ENCODE measurements around the gene GBP7.
"Not testable (repeated sequence)": the region's sequence is repeated elsewhere in the genome, so short reads cannot be mapped to it uniquely, and the experiment has no call there.

GBP7 gene

DNA sequence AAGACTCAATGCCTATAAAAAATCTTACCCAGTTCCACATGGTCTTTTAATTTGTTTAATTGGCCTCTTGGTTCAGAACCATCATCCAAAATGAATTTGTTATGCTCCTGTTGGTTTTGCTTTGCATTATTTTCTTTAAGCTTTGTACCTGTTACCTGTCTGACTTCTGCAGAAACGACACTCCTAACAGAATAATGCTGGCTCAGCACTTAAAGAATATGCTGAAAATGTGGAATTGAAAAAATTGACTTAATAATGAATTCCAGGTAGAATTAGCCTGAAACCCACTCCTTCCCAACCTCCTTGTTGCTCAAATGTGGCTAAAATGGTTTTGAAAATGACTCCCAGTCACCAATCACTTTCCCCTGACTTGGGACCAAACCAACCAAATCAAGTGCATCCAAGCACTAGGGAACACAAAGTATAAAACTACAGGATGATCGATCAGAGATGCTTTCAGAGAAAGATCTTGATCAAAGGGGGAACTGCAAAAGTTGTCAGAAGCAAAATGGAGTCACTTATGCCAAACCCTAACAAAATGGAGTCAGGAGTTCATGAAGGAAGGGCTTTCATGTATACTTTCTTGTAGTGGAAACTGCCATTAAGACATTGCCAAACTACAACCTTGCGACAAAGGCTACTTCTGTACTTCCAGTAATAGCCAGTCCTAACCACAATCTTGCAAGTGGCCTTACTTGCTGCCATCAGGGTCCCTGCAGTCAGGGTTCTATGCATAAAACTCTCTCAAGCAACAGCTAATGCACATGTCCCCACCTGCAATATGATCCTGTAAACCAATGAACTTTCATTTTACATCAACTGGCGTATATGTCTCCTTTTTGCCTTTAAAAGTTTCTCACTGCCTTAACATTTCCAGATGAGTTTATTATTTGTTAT is 5.4 kb downstream of the GBP7 start:
- no peak for DNase-seq

DNA sequence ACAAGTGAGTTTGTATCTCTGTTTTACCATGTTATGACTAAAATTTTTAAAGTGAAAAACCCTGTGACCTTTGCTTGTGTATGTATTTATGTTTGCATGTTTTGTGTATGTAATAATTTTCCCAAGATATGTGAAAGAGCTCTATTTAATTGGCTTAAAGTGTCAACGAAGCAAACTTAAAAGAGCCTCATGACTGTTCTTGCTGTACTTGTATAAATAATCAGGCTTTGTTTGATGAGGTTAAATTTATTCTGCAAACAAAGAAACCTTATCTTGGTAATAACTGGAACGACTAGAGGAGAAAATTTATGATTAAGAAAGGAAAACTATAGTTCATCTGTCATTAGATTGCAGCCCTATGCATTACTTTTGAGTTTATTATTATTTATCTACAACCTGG is 6.6 kb downstream of the GBP7 start:
- DNase-seq = no peak

DNA sequence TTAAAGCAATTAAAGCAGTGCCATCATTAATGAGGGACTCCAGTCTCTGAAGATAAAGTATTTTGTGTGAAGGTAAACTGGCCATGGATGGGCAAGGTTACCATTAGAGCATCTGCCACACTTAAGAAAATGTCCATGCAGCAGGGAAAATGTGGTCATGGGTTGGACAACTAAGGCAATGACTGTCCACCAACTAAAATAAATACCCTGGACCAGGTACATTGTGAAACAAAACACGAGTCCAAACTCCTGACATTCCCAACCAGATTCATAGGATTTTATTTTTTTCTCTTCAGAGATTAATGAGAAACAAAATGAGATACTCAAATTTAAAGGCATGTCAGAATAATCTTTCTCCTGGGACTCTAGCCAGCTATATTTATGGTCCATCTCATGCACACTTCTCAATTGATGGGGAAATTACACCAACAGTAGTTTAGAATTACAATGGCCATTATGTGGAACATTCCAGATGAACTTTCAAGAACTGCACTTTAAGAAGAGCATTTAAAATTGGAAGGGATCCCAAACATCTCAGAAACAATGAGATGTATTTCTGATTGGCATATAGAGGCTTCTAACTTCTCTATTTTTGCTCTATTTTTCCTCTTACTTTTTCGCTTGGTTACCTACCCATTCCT is 8.1 kb downstream of the GBP7 start:
- DNase-seq = no peak

DNA sequence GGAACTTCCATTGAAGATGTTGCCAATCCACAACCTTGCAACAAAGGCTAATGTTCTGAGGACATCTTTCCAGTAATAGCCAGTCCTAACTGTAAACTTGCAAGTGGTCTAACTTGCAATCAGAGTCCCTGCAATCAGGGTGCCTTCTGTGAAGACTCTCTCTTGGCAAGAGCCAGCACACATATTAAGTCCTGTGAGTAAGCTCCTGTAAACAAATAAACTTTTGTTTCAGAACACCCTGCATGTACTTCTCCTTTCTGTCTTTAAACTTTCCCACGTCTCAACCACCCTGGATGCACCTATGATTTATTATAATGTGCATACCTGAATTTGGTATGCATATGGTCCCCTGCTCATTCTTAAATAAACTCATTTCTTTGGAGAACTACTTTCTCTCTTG is 9.1 kb downstream of the GBP7 start:
- no peak for DNase-seq

DNA sequence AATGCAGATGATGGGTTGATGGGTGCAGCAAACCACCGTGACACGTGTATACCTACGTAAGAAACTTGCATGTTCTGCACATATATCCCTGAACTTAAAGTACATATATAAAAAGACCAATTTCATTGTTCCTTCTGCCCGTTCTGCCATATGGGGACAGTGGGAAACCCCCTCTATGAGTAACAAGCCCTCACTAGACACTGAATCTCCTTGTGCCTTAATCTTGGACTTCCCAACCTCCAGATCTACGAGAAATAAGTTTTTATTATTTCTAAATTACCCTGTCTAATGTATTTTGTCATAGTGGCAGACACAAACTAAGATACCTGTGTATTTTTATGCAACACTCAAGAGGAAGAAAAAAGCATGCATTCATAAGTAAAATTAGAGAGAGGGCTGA is 10.0 kb downstream of the GBP7 start:
- DNase-seq = no peak

DNA sequence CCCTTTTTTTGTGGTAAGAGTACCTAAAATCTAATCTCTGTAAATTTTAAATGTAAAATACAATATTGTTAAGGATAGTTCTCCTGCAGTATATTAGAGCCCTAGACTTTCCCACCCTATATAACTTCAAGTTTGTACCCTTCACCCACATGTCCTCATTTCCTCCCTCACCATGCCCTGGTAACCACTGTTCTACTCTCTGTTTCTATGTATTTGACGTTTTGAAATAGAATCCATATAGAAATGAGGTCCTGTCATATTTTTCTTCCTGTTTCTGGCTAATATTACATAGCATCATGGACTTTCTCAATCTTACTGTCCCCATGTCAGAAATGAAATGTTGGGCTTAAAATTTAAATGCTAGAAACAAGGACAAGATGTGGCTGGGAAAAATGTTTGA is 24.8 kb downstream of the GBP7 start:
- DNase-seq = no peak

DNA sequence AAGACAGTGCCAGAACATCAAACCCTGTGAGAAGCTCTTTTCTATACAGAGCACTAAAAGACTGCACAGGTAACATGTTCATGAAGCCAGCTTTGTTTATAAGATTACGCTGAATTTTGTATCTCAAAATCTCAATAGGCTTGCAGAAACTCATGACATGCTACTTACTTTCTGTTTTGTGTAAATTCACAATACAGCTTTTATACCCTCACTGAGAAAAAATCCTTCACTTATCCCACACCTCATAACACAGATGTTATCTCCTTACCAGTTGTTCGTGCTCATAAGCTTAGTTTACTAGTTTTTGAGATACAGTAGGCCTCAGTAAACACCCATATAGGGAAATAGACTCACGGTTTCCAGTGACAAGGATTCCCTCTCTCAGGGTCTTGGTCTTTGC is 25.8 kb downstream of the GBP7 start:
- DNase-seq = no peak

DNA sequence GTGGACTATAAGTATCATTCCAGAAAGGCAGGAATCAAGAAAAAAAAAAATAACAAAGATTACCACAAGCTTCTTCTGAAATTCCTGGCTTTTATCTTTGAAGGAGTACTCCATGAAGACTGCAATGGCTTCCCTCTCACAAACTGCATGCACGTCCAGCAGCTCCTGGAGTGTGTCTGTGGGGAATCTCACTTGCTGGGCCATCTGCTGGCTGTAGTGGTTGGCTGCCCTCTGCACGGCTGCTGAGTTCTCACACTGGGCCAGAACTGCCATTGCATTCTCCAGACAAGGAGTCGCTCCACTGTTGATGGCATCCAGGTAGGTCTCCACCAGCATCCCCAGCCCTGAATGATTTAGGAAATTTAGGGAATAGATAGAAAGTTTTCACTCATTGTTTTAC is 26.6 kb downstream of the GBP7 start:
- DNase-seq = no peak

DNA sequence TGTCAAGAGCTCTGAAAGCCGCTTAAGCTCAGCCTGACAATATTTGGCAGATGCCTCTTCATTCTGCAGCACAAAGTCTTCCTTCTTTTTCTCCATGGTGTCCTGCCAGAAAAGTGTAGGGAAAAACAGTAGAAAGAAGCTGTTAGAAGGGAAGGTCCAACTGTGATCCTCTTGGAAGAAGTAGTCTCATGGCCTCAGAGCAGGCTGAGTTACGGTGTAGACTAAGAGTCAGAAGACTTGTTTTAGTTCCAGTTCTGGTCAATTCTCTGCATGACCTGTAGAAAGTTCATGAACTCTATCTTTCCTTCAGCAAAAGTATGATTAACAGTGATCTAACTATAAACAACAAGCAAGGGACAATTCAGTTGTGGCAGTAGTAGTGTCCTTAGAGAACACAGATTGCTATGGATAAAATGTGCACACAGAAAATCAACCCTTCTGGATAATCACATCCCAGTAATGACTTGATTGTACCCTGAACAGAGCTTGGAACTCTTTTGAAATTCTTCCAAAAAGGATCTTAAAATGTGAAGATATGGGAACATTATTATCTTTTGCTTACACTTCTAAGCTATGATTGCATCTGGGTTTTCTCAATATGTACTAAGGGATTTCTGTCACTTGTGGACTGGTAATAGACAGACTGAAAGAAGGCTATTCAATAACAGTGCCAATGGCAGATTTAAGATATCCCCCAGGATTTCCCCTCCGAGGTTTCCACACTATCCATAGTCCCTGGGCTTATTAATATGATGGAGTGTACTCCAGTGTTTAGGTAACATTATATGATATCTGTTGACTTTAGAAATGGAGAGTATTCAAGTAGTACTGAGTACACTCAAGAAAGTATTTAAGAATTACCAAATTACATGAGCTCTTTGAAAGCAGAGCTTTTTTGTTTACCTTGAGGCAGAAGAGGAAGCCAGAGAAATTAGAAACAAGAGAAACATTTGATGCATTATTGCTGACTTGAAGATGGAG is 27.8 kb downstream of the GBP7 start:
- DNase-seq = no peak

DNA sequence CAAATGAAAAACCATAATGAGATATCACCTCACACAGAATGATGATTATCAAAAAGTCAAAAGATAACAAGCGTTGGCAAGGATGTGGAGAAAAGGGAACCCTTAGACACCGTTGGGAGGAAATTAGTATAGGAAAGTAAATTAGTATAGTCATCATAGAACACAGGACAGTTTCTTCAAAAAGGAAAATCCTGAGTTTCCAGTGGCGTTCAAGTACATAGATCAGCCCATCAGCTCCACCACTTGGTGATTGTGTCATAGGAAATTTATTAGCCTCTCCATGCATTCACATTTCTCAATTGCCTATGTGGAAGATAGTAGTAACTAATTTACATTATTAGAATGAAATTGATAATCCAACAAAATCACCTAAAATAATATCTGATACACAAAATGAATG is 29.1 kb downstream of the GBP7 start:
- no peak for DNase-seq

DNA sequence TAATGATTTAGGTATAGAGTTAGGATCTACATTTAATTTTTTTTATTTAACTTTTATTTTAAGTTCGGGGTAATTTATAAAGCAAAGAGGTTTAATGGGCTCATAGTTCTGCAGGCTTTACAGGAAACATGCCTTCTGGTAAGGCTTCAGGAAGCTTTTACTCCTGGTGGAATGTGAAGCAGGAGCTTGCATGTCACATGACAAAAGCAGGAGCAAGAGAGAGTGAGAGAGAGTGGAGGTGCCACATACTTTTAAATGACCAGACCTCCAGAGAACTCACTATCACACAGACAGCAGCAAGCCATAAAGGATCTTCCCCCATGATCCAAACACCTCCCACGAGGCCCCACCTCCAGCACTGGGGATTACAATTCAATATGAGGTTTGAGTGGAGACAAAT is 32.3 kb downstream of the GBP7 start:
- DNase-seq = no peak

DNA sequence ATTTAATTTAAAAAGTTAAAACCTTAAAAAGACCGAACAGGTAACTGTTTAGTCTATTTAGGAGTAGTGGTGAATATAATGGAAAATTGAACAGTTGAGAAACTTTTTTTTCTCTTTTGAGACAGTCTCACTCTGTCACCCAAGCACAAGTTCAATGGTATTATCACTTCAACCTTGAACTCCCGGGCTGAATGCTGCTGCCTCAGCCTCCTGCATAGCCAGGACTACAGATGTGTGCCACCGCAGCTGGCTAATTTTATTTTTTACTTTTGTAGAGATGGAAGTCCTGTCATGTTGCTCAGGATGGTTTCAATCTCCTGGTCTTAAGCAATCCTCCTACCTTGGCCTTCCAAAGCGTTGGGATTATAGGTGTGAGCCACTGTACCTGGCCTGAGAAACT is 33.6 kb downstream of the GBP7 start:
- DNase-seq = no peak

DNA sequence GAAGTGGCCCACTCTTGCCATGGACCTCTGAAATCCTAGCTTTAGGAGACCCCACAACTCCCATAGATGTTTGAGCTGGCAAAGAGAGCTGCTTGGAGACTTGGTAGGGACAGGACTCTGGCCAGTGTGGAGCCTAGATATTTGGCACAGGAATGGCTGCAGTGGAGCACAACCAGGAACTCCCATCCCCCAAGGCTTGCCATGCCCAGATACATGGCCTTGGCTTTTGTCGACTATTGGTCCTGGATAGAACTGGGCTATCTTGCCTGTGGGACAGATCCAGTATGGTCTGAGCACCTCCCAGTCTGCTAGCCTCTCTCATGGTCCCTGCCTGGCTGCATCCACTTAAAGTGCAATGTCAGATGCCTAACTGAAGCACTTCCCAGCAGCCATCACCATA is 42.1 kb downstream of the GBP7 start:
- DNase-seq = no peak

DNA sequence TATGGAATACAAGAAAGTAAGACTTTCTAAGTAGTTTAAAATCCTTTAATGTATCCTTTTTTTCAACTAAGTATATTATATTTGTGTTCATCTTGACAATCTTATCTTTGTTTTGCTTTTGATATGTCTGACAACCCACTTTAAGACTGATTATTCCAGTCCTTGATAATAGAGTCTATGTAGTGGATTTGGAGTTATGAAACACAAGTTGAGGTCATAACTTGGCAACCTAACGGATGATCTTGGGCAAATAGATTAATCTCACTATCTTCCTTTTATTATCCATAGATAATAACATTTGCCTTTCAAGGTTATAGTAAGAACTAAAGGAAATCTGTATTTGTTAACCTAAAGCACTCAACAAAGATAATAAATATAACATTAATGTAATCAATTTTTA is 45.1 kb downstream of the GBP7 start:
- DNase-seq = no peak

DNA sequence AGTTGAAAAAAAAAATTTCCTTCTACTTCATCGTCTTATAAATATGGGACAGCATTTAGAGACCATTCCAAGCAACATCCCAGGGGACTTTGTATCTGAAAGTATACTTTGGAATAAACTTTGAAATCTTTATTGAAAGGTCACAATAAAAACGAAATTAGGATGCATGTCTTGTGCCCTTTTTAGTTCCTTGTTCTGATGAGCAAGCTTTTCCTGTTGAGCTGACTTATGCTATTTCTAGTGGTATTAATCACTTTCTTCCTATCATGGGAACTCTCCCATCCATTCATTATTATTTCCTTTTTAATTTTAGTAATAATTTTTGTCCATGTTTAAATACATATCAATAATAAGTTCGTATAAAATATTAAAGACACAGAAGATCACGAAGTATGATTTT is 45.9 kb downstream of the GBP7 start:
- no peak for DNase-seq

DNA sequence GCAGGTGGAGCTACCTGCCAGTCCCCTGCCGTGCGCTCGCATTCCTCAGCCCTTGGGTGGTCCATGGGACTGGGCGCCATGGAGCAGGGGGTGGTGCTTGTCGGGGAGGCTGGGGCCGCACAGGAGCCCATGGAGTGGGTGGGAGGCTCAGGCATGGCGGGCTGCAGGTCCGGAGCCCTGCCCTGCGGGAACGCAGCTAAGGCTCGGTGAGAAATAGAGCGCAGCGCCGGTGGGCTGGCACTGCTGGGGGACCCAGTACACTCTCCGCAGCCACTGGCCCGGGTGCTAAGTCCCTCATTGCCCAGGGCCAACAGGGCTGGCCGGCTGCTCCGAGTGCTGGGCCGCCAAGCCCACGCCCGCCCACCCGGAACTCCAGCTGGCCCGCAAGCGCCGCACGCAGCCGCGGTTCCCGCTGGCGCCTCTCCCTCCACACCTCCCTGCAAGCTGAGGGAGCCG is 47.8 kb downstream of the GBP7 start:
- not testable (repeated sequence) for DNase-seq

DNA sequence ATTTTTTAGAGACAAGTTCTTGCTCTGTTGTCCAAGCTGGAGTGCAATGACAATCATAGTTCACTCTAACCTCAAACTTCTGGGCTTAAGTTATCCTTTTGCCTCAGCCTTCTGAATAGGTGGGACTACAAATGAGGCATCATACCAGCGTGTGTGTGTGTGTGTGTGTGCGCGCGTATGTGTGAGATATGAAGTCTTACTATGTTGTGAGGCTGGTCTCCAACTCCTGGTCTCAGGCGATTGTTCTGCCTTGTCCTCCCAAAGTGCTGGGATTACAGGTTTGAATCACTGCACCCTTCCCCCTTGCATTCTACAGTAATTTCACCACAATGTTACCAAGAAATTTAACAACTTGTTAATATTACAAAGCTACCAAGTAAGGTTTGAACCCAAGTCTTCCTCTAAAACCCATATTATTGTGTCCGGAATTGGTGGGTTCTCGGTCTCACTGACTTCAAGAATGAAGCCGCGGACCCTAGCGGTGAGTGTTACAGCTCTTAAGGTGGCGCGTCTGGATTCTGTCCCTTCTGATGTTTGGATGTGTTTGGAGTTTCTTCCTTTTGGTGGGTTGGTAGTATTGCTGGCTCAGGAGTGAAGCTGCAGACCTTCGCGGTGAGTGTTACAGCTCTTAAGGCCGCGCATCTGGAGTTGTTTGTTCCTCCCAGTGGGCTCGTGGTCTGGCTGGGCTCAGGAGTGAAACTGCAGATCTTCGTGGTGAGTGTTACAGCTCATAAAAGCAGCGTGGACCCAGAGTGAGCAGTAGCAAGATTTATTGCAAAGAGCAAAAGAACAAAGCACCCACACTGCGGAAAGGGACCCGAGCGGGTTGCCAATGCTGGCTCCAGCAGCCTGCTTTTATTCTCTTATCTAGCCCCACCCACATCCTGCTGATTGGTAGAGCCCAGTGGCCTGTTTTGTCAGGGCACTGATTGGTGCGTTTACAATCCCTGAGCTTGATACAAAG is 48.9 kb downstream of the GBP7 start:
- not testable (repeated sequence) for DNase-seq

DNA sequence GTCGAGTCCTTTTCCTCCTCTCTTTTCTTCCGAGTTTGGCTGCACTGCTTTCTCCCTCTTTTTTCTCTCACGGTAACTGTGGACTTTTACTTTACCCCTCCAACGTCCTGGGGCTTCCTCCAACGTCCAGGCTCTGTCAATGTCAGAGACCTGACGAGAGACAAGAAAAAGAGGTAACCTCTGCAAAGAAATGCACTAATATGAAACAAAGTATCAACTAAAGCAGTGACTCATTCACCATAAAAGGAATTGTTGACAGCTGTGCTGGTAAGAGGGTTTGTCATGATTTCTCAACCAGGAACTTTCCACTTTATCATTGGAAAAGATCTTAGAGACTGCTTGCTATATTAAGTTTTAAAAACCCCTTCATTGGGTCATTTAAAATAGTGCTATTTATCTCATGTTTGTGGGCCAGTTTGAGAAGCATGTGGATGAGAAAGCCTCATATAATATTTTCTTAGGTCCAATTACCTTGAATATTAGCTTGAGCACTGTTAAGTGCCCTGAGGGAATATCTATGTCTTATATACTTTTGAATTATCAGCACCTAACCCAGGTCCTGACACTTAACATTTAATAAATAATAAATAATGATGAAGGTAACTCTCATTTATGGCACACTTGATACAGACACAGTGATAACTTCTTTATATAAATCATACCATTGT is 49.8 kb downstream of the GBP7 start, which contains the start of gene GBP2:
TSS of gene GBP2 (minus strand) at position 202 of the 668 bp plus-strand sequence. CDS start 4,148 bp downstream, outside the sequence.
- no peak for DNase-seq

DNA sequence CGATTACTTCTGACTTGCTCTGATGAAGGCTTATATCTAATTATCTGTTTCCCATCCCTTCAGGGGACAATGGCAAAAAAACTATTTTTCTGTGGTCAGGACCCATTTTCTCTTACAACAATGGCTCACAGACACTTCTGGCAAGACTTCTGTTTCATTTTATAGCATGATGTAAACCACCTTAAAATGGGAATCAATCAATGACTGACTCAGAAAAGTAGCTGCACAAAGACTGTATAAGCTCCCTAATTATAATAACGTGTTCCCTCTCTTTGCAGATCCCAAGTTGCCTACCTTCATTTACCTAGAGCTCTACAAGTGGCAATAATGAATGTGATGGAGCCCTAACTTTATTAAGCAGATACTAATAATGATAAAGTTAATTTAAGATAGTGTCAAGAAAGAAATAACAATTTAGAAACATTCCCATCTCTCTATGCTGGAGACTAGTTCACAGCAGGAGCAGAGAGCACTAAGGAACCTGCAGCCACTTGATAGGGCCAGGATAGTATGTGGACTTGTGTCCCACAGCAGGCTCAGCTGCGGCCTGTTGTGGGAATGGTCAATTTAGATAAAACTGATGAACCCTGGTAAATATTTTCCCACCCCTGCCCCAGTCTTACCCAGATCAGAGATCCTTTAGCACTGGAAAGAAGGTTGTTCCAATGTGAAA is 50.4 kb downstream of the GBP7 start:
- no peak for DNase-seq

DNA sequence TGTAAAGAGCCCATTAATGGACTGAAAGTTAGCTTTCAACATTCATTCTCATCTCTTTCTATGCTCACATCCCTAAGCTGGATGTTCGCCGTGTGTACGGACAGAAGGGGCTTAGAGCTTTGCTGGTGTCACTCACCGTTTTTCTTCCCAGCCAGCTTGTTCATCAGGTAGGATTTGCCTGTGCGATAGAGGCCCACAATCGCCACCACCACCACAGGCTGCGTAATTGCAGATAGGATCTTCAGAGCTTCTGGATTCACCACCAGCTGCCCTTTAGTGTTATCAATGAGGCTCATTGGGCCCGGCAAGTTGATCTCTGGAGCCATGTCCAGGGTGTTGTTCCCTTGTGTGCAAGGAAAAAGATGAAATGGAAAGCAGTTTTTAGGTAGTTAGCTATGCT is 54.2 kb downstream of the GBP7 start:
- DNase-seq = no peak

DNA sequence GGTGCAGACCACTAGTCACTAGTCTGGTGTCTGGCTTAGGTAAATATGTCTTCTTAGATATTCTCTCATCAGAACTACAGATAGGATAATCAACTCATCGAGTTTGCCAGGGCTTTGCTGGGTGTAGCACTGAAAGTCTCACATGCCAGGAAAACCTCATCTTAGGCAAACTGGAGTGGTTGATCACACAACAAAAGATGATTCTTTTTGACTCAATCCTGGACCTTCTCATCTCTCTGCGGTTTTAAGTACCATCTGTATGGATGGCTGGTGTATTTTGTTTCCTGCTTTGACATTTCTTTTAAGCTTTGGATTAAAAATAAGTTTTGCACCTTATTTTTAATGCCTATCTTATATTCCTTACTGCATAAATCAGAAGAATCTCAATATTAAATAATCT is 61.1 kb downstream of the GBP7 start:
- no peak for DNase-seq
